Measurements from ENCODE around the gene PPARD. TPM values are rescaled to one million over a fixed set of nuclear protein-coding genes. Genes with fewer than 3 reads are reported as not detected.

PPARD gene
- total RNA-seq, 2 donors from 2014 or later = 21.0 to 27.9 TPM

DNA sequence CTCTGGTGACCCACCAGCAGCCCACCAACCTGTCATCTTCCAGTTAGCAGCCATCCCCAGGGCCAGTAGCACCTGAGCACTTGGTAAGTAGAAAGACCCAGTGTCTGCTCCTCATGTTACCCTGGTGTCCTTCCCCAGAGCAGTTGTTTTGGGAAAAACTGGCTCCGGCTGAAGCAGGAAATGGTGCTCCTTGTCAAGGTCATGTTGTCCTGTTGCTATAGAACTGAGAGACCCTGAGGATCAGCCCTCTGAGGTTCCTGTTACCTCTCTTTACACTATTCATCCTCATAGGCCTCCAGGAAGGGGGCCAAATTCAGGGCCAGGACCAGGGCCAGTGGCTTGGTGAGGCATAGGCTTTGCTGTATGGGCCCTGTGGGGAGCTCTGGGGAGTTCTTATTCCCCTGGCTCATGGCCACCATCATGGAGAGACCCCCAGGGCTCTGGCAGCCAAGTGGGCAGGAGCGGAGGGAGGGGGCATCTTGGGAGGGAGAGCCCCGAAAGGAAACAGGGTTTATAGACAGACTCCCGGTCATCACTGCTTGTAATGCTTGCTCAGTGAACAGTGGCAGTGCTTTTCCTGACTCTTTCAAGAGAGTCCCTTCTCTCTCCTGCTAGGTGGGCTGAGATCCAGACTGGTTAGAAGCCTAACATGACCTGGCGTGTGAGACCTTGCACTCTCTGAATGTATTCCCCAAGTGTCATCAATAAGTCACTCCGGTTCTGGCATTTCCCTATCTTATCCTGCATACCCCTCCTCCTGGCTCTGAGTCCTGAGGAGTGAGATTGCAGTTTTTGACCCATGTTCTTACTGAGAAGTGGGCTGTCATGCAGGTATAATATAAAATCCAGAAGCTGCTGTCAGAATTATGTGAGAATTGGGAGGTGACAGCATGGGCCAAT, 50.7 kb downstream of the PPARD start:
- Mint-ChIP-seq H3K36me3 (ENCODE audit: low read depth) (no peaks in the 10 kb centered on the region), H3K4me3 (peak overlapping the region; percentile 76), H3K27ac (peak overlapping the region; percentile 98), H3K27me3 (no peaks in the 10 kb centered on the region), H3K4me1 (peaks cover 40% of the 10 kb centered on the region), H3K9me3 (no peaks in the 10 kb centered on the region)
- no peak for ATAC-seq (replicated peaks)

DNA sequence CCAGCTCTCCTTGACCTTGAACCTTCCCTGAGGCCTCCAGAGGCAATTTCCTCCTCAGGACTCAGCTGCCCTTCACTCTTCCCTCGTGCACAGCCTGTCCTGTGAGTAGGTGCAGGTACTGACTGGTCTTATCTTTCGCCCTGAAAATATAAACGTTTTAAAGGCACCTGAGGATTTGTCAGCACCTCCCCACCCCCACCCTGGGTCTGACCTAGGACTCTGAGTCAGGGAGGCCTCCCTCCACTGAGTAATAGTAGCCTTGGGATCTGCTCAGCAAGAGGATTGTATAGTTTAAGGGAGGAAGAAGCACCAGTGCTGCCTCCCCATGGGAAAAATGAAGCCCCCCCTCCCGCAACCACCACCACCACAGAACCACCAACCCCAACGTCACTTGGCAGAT, 54.6 kb downstream of the PPARD start:
- Mint-ChIP-seq H3K4me3 (no peak overlapping the region), H3K9me3 (no peaks in the 10 kb centered on the region), H3K4me1 (peaks cover 35% of the 10 kb centered on the region), H3K27me3 (no peaks in the 10 kb centered on the region), H3K27ac (peak overlapping the region; percentile 32), H3K36me3 (ENCODE audit: low read depth) (no peaks in the 10 kb centered on the region)
- no peak for ATAC-seq (replicated peaks)

DNA sequence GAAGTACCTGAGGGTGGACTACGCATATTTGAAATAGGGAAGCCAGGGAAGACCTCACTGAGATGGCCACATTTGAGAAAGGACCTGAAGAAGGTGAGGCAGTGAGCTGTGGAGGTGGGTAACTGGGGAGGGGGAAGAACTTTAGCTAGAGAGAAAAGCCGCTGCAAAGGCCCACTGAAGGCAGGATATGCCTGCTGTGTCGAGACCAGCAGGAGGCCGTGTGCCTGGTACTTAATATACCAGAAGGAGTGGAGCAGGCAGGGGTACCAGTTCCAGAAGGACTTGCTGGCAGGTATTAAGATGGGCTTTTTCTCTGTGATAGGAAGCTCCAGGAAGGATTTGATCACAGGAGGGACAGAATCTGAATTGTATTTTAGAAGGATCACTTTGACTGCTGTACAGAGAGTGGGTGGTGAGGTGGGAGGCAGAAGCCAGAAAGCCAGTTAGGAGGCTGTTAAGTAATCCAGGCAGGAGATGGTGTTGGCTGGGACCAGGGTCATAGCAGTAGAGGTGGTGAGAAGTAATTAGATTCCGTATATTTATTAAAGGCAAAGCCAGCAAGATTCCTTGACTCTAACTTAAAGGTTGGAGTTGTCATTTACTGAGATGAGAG, 55.6 kb downstream of the PPARD start:
- Mint-ChIP-seq H3K4me3 (no peak overlapping the region), H3K4me1 (peaks cover 41% of the 10 kb centered on the region), H3K27ac (peak overlapping the region; percentile 32), H3K9me3 (no peaks in the 10 kb centered on the region), H3K27me3 (no peaks in the 10 kb centered on the region), H3K36me3 (ENCODE audit: low read depth) (no peaks in the 10 kb centered on the region)
- no peak for ATAC-seq (replicated peaks)

DNA sequence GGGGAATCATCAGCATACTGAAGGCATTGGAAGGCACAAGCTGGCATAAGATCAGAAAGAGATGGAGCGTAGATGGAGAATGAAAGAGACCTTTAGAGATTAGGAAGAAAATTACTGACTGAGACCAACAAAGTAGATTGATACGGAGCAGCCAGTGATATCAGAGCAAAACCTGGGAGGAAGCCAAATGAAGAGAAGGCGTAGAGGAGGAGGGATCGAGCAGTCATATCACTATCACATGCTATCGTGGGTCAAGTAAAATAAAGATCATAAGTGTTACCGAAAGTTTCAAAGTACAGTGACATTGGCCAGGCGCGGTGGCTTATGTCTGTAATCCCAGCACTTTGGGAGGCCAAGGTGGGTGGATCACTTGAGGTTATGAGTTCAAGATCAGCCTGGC, 56.2 kb downstream of the PPARD start:
- no peak overlapping the region for H3K4me3 Mint-ChIP-seq
- H3K4me1 Mint-ChIP-seq = peaks cover 40% of the 10 kb centered on the region

DNA sequence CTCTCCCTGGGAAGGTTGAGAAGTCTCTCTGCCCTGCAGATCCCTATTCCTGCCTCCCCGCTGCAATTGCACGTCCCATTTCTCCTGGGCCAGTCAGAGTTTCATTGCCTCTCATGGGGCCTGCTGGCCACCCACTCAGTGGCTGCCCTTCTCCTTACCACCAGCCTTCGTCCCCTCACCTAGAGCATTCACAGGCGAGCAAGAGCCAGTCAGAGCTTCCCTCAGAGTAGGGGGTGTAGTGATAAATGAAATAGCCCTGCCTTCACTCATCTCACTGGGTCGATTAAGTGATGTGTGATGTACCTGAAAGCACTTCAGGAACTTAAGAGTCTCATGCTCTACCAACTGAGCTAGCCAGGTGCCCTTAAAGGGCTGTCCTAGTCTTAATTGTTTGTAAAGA, 57.8 kb downstream of the PPARD start:
- Mint-ChIP-seq H3K4me1 (peaks cover 30% of the 10 kb centered on the region), H3K27me3 (no peaks in the 10 kb centered on the region), H3K27ac (peak overlapping the region; percentile 49), H3K36me3 (ENCODE audit: low read depth) (no peaks in the 10 kb centered on the region), H3K4me3 (no peak overlapping the region), H3K9me3 (no peaks in the 10 kb centered on the region)
- no peak for ATAC-seq (replicated peaks)

More for the DNA sequence above, 56.2 kb downstream of the PPARD start:
- H3K36me3 Mint-ChIP-seq (ENCODE audit: low read depth) = no peaks in the 10 kb centered on the region
- ATAC-seq (replicated peaks) = no peak
- no peak overlapping the region for H3K27ac Mint-ChIP-seq
- H3K9me3 Mint-ChIP-seq = no peaks in the 10 kb centered on the region
- no peaks in the 10 kb centered on the region for H3K27me3 Mint-ChIP-seq

DNA sequence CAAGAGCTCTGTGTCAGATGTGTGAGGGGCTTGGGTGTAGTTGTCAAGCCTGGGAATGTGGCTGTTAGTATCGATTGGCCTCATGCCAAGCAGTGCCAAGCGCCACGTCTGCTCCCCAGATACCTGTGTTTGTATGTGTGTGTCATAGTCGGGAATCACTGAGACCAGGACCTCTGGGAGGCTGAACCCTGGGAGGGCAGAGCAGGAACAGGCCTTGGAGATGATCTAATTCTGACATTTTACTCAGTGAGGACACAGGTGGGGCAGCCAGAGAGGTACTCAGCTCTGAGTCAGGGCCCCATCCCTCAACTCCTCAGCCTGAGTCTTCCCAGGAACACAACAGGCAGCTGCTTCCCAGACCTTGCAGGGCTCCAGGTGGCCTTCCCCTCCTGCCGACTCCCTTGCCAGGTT, 58.5 kb downstream of the PPARD start:
- H3K27me3 Mint-ChIP-seq = no peaks in the 10 kb centered on the region
- H3K36me3 Mint-ChIP-seq (ENCODE audit: low read depth) = no peaks in the 10 kb centered on the region
- H3K4me3 Mint-ChIP-seq = peak overlapping the region; percentile 50
- ATAC-seq (replicated peaks) = no peak
- peak overlapping the region; percentile 84 for H3K27ac Mint-ChIP-seq
- no peaks in the 10 kb centered on the region for H3K9me3 Mint-ChIP-seq
- peaks cover 29% of the 10 kb centered on the region for H3K4me1 Mint-ChIP-seq

DNA sequence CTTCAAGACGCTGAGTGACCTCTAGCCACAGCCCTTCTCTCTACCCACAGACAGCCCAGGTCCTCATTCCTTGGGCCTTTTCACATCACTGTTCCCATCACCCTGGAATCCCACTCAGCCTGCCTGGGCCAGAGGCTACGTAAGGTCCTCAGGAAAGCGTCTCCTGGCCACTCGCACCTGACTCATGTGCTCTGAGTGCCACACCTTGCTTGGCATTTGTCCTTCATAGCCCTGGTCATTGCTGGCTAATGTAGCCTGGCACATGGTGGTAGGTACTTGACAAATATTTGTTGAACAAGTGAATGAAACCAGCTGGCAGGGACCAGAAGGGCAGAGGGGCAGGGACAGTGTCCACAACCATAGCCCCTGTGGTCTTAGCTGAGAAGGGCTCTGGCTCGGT, 59.2 kb downstream of the PPARD start:
- Mint-ChIP-seq H3K4me3 (peak overlapping the region; percentile 50), H3K27me3 (no peaks in the 10 kb centered on the region), H3K27ac (peak overlapping the region; percentile 84), H3K4me1 (peaks cover 34% of the 10 kb centered on the region), H3K9me3 (no peaks in the 10 kb centered on the region), H3K36me3 (ENCODE audit: low read depth) (no peaks in the 10 kb centered on the region)
- no peak for ATAC-seq (replicated peaks)

DNA sequence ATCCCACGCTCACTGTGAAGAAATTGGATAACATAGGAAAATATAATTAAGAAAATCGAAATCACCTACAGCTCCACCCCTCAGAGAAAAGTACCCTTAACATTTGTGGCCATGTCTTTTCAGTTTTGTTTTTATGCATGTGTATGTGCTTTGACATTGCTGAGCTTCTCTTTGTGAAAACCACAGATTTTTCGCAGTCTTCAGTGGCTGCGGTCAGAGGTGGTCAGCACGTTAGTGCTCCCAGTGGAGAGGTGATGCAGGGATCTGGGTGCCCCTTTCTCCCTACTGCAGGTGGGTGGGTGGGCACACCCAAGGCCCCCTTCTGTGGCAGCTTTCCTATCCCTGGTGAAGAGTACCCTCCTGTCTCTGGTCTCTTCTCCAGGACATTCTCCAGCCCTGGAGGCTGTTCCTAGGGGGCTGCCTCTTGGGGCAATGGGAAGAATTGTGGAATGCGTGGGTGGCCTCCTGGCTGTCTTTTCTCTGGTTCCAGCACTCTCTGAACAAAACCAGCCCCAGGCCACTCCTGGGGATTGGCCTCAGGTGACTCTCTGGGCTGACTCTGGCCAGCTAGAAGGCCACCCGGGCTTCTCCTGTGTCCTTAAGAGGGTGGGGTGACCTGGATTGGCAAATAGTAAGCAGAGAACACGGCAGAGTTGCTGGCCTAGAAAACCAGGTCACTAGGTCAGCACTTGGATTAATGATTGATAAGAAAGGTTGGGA, 59.9 kb downstream of the PPARD start:
- peaks cover 38% of the 10 kb centered on the region for H3K4me1 Mint-ChIP-seq
- peak overlapping the region; percentile 50 for H3K4me3 Mint-ChIP-seq
- H3K27ac Mint-ChIP-seq = peak overlapping the region; percentile 84

DNA sequence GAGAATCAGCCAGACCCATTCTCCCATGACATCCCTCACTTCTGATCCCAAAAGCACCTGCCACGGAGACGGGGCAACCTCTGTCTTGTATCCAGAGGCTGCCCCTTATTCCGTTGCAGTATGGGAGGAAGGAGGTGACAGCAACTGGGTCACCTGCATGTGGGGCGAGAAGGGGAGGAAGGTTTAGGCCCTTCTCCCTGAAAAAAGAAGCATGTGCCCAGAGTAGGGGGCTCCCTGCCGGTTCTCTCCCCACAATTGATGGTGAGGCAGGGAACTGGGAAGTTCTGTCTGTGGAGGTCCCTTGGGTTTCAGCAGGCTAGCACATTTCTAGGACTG, 60.5 kb downstream of the PPARD start:
- H3K4me3 Mint-ChIP-seq = no peak overlapping the region
- ATAC-seq (replicated peaks) = no peak
- no peaks in the 10 kb centered on the region for H3K36me3 Mint-ChIP-seq (ENCODE audit: low read depth)
- peaks cover 39% of the 10 kb centered on the region for H3K4me1 Mint-ChIP-seq
- H3K9me3 Mint-ChIP-seq = no peaks in the 10 kb centered on the region
- peak overlapping the region; percentile 84 for H3K27ac Mint-ChIP-seq
- H3K27me3 Mint-ChIP-seq = no peaks in the 10 kb centered on the region

More for the DNA sequence above, 59.9 kb downstream of the PPARD start:
- H3K27me3 Mint-ChIP-seq = no peaks in the 10 kb centered on the region
- ATAC-seq (replicated peaks) = peak; percentile 83
- no peaks in the 10 kb centered on the region for H3K36me3 Mint-ChIP-seq (ENCODE audit: low read depth)
- H3K9me3 Mint-ChIP-seq = no peaks in the 10 kb centered on the region

DNA sequence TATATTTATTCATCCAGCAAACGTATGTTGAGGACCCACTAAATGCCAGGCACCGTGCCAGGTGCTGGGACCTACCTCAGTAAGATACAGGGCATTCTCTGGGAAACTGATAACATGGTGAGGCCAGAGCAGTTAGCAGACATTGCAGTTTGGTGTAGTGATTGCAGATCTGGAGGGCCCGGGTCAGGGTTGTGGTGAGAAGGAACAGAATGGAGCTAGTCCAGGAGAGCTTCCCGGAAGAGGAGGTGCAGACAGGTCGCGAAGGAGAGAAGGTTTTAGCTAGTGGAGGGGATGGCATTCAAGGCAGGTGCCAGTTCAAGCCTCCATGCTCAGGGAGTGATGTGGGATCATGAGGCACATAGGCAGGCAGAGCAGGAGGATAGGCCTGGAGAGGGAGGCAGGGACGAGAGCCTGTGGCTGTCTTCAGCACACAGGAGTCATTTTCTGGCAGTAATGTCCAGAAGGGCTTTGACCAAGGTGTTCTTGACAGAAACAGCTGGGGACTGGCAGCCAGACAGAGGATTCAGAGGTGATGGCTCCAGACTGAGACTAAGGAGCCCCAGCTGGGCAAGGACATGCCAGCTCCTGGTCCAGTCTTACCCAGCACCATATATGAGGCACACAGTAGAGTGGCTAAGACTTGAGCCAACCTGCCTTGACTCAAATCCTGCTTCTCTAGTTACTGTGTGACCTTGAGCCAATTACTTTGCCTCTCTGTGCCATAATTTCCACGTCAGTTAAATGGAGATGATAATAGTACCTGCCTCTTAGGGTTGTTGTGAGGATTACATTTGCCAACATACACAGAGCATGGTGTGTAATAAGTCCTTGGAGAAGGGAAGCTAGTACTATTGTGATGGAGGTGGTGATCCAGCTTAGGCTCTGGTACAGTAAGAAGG, 61.4 kb downstream of the PPARD start:
- Mint-ChIP-seq H3K36me3 (ENCODE audit: low read depth) (no peaks in the 10 kb centered on the region), H3K4me1 (peaks cover 32% of the 10 kb centered on the region), H3K27me3 (no peaks in the 10 kb centered on the region), H3K9me3 (no peaks in the 10 kb centered on the region), H3K27ac (peak overlapping the region; percentile 34), H3K4me3 (no peak overlapping the region)
- no peak for ATAC-seq (replicated peaks)

DNA sequence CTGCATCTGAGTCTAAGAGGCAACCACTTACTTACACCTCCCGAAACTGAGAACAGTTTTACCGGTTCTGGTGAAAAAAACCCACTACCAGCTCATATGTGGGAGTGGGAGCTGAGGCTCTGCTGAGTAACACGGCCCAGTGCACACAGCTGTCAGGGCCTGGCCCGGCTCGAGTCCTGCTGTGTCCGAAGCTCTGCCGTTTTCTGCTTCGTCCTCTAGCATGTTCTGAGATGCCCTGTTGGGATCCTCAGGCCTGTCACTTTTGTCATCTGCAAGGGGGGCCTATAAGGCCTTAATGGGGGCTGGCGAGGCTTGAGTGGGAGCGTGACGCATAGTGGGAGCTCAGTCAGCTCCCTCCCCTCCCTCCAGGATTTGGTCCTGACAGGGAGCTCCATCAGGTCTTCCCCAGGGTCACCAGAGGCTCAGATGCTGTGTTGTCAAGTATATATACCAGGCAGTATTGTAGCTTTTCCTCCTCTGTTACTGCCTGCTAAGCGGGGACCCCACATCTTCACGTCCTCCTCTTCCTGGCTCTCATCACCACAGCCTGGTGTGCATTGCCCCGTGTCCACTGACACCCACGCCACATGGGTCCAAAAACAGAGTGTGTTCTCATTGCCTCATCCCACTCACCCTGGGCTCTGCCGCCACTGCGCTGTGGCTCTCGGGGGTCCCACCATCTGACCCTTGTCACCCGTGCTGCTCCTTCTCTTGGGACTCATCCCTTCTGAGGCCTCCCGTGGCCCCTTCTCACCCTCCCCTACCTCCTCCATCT, 64.5 kb downstream of the PPARD start:
- no peaks in the 10 kb centered on the region for H3K27me3 Mint-ChIP-seq
- peaks cover 37% of the 10 kb centered on the region for H3K4me1 Mint-ChIP-seq
- peaks cover 21% of the 10 kb centered on the region for H3K36me3 Mint-ChIP-seq (ENCODE audit: low read depth)
- H3K9me3 Mint-ChIP-seq = no peaks in the 10 kb centered on the region
- ATAC-seq (replicated peaks) = no peak
- H3K4me3 Mint-ChIP-seq = no peak overlapping the region
- H3K27ac Mint-ChIP-seq = no peak overlapping the region

DNA sequence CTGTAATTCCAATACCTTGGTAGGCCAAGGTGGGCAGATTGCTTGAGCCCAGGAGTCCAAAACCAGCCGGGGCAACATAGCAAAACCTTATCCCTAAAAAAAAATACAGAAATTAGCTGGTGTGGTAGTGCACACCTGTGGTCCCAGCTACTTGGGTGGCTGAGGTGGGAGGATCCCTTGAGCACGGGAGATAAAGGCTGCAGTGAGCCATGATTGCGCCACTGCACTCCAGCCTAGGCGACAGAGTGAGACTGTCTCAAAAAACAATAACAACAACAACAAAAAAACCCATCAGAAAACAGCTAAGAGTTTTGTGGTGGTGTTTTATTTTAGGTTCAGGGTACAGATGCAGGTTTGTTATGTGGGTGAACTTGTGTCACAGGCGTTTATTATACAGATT, 66.9 kb downstream of the PPARD start:
- H3K27me3 Mint-ChIP-seq = no peaks in the 10 kb centered on the region
- ATAC-seq (replicated peaks) = no peak
- peaks cover 44% of the 10 kb centered on the region for H3K36me3 Mint-ChIP-seq (ENCODE audit: low read depth)
- peaks cover 24% of the 10 kb centered on the region for H3K4me1 Mint-ChIP-seq
- H3K4me3 Mint-ChIP-seq = no peak overlapping the region
- peak overlapping the region; percentile 87 for H3K27ac Mint-ChIP-seq
- no peaks in the 10 kb centered on the region for H3K9me3 Mint-ChIP-seq

DNA sequence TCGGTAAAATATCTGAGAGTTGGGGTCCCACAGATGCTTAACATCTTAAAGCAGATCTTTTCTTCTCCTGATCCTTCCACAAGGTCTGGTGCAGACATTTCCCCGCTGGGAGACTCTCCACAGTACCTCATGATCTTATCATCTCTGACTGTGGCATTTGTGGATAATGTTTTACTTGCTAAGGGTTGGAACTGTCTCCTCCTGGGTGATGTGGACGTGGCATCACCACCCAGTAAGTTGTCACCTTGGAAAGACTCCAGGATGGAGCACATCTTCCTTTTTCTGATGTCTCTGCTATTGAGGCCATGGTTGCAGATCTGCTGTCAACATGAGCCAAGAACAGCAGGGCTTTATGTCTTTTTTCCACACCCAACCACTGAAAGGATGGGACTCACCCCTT, 67.8 kb downstream of the PPARD start:
- peak overlapping the region; percentile 46 for H3K4me3 Mint-ChIP-seq
- H3K4me1 Mint-ChIP-seq = peaks cover 33% of the 10 kb centered on the region
- H3K27ac Mint-ChIP-seq = peak overlapping the region; percentile 87
- peaks cover 48% of the 10 kb centered on the region for H3K36me3 Mint-ChIP-seq (ENCODE audit: low read depth)
- H3K9me3 Mint-ChIP-seq = no peaks in the 10 kb centered on the region
- ATAC-seq (replicated peaks) = no peak
- H3K27me3 Mint-ChIP-seq = no peaks in the 10 kb centered on the region
